GM19468 (cell line): ENCODE data around the gene PAPPA.

Source experiments
- ATAC-seq: cut with Tn5 transposase; IDR thresholded peaks from one replicate; pipeline ENCODE4 v1.9.1; 2021; ENCODE audit warnings: mild to moderate bottlenecking, moderate library complexity, moderate number of reproducible peaks; ENCODE audit not compliant: unreplicated experiment; ENCODE audit errors: extremely low read depth

The PAPPA gene

DNA sequence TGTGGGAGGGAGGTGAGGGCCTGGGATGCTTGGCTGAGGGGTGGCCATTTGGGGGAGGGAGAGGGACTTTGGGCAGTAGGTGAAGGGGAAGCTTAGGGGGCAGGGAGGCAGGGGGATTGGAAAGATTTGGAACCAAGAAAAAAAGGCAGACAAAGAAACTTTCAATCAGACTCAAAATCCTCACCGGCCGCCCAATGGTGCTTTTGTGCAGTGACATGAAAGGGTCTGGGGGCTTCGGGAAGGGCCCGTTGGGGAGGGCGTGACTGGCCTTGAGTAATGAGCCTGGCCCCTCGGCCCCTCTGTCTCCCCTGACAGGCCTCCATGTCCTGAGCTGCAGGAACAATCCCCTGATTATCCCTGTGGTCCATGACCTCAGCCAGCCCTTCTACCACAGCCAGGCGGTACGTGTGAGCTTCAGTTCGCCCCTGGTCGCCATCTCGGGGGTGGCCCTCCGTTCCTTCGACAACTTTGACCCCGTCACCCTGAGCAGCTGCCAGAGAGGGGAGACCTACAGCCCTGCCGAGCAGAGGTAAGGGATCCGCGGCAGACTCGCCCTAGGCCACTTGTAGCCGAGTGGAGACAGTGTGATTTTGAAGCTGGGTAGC is 181.1 kb downstream of the PAPPA start:
- no peak for ATAC-seq

DNA sequence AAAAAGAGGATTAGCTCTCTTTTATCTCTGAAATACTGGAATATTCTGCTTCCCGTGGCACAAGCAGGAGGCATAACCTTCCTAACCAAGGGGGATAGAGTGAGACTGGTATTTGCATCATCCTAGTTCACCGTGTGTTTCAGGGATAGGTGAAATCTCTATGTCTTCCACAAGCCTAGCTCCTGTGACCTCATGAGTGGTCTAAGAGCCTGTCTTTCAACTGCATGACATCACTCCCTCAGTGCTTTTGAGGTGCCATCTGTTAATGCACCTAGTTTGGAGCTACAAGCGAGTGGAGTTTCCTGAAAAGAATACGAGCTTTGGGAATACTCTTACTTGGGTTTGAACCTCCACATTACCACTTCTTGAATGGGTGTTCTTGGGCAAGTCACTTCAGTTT is 181.8 kb downstream of the PAPPA start:
- ATAC-seq, result no peak

DNA sequence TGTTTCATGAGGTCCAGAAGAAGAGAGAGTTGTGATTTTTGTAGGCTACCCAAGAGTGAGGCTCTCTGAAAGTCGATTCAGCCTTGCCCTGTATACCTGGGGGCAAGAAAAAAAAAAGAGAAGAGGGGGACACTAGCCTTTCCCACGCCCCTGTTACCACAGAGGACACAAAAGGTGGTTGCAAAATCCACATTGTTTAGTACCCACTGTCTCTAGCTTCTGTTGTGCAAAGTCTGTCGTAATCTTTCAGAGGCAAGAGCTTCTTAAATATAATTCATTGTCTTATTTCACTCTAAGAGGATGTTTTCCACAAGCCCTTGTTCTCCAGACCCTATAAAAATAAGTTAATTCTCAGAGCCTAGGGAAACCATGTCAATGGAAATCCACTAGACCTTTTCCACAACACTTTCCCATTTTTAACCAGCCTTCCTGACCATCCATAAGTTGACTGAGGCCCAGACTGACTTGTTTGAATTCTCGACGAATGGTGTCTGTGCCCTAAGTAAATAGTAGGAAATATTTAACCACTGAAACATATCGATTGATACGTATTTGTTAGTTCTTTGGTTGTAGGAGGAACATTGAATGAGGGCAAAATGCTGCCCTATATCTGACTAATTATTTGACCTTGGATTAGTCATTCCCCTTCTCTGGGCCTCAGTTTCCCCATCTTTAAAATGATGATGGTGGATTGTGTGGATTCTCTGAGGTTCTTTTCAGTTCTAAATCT is 182.7 kb downstream of the PAPPA start:
- no peak for ATAC-seq

DNA sequence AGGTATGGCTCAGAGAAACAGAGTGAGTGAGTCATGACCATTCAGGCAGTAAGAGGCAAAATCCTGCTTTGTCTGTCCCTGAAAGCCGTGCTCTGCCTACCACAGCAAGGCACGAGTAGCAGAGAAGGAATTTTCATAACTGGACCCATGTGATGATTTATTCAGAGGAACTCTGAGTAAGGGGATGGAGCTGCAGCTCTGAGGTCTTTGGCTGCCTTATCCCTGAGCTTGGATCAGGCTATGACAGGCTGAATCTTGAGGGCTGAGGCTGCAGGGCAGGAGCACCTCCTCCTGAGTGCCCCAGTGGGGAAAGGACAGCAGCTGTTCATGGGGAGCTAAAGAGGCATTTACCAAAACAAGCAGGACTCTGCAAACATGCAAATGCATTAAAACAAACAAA is 183.4 kb downstream of the PAPPA start:
- ATAC-seq, result no peak

DNA sequence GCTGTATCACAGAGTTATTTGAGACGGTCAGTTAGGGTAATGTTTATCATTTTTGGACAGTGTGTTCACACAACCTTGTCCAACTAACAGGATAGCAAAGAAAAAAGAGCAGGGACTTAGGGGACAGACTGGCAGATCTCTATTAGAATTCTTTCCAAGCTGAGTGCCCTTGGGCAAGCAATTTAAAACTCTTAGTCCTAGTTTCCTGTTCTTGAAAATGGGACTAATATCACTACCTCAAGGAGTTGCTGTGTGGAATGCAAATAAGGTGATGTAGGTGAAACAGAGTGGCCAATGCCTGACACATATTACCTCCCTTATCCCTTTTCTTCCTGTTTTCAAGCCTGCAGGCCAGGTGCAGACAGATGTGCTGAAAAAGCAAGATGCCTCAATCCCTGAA is 186.7 kb downstream of the PAPPA start:
- no peak for ATAC-seq

DNA sequence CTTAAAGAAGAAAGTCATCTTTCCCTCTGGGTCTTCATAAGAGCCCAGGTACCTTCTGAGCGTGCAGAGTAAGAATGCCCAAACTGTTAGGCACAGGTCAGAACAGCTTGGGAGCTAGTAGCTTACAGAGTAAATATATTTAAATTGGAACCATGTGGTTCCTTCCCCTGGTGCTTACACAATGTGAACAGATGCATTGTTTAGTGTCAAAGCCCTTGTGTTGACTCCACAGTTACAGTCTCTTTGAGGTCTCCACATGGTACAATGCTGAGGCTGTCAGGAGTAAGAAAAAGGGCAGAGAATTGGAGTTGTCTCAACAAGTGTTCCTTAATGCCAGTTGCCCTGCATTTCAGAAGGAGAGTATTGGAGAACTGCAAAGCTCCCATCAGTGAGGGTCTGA is 188.5 kb downstream of the PAPPA start:
- no peak for ATAC-seq

DNA sequence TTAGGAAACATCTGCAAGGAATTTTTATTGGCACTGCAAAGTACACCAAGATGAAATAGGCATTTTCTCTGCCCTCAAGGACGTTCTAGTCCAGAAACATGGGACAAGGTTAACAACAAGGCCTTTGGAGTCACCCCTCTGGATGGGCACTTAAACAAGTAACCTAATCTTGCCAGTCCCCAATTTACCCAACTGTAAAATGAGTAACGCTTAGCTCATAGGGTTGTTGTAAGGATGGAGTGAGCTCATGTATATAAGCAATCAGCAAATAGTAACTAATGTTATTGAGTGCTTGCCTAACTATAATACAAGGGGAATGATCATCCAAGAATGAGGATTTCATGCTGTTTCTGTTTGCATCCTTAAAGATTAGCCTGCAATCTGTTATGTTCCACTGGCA is 189.3 kb downstream of the PAPPA start:
- ATAC-seq, result no peak

DNA sequence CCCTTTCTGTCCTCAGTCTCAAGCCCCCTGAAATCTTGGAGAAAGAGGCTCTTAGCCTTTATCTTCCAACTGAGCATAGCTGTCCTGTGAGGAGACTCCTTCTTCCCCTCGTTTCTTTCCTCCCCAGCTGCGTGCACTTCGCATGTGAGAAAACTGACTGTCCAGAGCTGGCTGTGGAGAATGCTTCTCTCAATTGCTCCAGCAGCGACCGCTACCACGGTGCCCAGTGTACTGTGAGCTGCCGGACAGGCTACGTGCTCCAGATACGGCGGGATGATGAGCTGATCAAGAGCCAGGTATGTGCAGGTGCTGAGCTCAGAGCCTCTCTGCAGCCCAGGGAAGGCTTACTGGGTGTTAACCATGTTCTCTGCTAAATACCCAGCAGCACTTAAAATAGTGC is 190.8 kb downstream of the PAPPA start:
- no peak for ATAC-seq

DNA sequence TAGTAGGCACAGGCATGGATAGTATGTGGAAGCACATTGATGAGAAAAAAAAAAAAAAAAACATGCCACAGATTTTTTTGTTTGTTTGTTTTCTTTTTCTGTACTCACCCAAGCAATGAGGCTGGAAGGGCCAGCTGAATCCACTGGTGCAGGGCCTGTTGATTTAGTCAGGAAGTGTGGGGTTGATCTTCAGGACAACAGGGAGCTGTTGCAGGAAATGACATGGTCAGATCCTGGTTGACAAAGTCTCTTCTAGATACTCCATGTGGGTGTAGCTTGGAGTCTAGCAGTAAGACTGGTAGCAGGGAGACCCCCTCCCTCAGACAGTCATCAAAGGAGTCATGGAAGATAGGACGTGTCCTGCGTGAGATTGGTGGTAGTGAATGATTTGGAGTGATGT is 191.8 kb downstream of the PAPPA start:
- no peak for ATAC-seq

DNA sequence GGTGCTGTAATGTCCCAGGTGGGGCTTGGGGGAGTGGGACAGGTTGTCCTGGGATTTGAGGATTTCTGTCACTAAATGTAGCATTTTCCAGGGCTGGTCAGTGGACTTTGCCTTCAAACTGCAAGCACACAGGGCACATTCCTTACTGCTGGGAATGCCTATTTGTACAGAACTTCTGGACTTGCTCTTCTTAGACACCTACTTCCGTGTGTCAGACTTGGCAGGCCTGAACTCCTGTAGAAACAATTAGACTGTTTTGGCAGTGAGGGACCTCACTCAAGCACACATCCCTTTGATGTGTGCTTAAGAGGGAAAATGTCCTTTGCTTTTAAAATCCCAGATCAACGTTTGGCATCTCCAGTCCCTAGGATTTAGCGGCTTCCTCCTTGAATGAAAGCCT is 192.2 kb downstream of the PAPPA start:
- ATAC-seq, result no peak

DNA sequence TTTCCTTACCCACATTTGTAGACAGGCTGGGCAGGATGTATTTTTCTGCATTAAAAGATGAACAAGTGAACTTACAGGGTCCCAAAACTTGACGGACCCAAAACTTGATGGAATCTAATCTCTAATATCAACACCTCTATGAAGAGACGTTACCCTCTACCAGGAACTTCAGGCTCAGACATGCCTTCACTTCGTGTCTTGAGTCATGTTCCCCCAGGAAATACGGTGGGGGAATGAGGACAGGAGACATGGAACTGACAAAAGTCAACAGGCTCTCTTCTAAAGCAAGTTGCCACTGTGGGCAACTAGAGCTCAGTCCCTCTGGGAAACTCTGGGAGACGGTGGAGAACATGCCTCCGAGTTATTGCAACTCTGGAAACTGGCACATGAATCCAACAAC is 196.1 kb downstream of the PAPPA start:
- ATAC-seq, result no peak

DNA sequence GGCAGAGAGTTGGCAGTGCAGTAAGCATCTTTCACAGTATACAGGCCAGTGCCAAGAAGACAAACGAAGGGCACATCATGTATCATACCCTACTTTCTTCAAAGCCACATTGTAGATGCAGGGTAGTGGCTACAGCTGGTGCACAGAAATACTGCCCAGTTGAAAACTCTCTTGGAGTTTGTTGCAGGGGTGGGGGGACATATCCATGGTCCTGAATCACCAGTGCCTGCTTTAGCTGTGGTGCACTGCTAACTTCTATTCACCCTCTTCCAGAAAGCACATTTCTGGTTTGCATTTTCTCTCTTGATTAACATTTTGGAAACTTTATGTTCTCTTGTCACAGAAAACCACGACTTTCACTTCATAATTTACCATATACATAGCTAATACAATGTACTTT is 196.6 kb downstream of the PAPPA start:
- no peak for ATAC-seq

DNA sequence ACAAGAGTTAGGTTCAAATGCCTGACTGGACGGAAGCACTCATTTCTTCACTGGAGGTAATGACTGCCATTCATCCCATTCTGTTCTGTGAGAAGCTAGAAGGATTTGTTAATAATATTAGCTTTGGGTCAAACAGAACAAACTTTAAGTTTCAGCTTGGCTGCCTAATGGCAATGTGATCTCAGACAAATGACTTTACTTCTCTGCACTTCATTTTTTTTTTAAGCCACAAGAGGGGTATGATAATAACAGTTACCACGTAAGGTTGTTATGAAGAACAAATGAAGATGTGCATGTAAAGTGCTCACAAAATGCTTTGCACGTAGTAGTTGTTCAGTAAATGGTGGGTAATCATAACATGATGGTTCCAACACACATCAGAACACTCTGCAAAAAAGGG is 199.4 kb downstream of the PAPPA start:
- no peak for ATAC-seq

DNA sequence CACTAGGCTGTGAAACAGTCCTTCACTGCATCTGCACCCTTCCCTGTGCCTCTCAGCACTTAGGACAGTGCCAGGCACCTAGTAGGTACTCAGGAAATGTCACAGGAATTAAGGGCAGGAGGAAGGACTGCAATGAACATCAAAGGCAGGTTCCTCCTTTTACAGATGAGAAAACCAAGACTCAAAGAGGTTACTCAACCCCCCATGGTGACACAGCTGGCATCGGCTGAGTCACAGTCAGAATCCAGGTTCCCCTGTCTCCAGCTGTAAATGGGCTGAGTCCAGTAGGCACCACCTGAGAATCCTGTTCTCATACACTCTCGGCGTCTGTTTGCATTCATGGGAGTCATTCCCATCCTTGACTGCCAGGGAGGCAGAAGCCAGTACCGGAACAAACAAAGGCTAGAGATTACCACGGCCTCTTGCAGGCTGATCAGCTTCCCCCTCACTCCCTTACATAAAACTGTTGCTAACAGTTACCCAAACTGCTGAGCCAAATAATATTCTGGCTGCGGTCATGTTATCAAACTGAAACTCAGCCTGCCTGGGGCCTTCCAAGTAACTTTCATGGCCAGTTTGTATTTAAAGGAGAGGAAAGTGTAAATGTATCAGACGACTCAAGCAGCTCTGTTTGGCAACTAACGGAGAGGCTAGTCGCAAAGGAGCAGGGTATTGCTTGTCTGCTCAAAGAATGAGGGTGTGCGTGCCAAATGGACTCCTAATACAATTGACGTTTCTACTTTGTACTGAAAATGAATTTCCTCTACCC is 201.7 kb downstream of the PAPPA start:
- no peak for ATAC-seq

DNA sequence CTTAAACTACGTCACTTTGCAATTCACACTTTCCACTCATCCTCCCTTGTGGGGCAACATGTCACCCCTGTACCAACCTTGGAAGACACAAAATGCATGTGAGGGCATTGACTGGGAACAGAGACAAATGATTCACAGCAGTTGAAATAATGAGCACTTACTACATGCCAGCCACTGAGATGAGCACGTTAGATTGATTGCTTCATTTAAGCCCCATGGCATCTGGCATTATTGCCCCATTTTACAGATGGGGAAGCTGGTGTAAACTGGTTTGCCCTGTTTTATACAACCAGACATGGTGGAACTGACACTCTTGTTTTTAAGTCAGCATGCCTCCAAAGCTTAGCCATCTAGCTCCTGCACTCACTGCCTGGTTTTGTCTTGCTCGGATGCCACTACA is 204.7 kb downstream of the PAPPA start:
- ATAC-seq, result no peak

DNA sequence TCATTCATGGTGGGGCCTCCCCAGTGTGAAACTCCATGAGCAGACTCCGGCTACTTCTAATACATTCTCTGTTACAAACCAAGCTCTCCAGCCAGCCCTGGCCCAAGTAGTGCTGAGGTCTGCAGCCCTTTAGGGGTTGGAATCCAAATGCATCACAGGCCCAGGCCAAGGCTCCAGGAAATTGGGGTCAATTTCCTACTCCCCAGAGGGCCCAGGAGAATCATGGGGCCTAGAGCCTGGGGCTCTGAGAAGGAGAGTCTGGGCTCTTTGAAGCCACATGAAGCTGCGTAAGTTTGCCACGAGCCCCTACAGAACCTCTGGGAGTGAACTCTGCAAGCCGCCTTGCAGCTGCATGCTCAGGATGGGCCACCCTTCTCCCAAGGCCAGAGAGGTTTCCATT is 206.4 kb downstream of the PAPPA start:
- ATAC-seq, result no peak

DNA sequence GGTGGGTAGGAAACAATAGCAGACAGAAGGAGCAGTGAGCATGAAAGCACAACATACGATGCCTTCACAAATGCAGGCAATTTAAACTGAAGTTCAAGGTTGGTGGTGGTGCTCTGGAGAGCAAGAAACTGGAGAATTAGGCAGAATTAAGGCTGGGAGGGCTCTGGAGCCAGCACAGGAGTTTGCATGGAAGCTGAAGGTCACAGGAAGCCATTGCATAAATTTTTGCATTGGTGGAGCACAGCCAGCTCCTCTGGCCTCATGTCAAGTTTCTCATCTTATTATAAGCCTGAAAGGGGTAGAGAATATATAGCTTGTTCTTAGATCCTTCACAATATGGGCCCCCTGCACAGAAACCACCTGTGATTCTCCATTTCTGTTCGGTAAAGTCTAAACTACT is 207.4 kb downstream of the PAPPA start:
- ATAC-seq, result no peak

DNA sequence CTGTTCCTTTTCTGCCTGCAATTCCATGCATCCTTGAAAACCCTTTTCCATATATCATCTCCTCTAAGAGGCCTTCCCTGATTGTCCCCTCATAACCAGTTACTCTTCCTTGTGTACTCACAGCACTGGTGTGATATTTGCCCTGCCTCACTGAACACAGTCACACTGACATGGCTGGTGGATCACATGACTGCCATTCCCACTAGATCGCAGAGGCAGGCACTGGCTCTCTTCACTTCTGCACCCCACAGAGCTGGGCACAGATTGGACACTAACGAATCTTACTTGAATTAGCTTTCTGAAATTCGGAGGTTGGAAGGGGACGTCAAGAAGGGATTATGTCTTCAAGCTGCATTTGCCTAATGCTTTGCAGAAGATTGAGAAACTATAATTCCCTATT is 208.0 kb downstream of the PAPPA start:
- ATAC-seq, result no peak

DNA sequence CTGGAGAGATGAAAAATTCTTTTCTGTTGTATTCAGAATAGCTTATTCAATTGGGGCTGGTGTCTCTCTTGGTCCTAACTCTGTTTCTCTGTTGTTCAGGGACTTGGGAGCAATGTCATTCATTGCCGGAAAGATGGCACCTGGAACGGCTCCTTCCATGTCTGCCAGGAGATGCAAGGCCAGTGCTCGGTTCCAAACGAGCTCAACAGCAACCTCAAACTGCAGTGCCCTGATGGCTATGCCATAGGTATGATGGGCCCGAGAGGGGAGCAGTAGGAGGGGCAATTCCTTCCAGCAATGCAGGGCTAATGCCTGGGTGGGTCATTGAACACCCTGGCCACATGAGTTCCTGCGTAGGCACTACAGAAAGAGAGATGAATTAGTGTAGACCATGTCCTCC is 208.9 kb downstream of the PAPPA start:
- no peak for ATAC-seq

DNA sequence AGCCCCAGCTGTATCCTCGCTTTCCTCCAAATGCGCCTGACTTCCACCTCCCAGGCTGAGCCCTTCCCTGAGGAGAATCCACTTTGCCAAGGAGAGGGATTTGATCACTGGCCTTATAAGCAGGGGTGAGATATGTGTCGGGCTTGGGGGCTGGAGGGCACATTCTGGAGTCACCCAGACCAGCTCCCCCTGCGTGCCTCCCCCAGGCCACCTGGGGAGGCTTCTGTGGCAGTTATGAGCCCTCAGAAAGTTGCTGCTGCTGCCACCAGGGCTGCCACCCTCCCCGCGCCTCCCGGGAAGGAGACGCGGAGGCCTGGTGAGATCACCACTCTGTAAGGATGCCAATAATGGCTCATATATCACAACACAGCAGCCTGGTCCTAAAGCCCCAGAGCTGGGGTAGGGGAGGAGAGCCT is 211.5 kb downstream of the PAPPA start:
- ATAC-seq, result no peak

DNA sequence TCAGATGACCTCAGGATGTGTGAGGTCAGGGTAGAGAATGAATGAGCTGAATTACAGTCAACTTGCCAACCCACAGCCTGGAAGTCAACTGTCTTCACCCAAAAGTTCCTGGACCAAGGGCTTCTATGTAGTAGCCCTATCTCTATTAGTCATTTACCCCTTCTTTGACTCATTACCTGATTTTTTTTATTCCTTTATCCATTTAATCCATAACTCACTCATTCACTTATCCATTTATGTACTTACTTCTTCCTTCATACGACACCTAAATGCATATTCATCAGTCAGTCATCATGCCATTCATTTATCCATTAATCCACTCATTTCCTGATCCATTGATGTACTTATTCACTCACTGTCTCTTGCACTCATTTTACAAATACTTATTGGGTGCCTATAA is 212.7 kb downstream of the PAPPA start:
- no peak for ATAC-seq

DNA sequence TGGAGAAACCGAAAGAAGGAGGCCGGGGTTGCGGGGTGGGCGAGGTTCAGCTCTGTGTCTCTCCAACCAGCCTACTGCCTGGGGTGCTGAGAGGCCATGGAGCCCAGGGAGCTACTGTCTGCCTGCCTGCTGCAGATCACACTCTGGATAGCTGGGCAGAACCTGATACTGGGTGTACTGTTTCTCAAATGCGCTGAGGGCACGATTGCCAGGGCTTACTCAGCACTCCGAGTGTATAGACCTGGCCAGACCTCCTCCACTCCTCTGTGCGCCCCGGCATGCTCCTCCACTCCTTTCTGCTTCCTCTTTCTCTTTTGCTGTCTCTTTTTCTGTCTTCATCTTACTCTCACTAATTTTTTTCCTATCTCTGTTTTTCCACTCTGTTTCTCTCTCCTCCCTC is 215.1 kb downstream of the PAPPA start:
- ATAC-seq, result no peak
